Inflammatory macrophage treated with lipopolysaccharide for 4 hours (primary cell): Measurements from ENCODE around the gene GRAMD2B.
A peak's percentile ranks its signal among the peaks of the same experiment; 100 is the strongest.
"Not testable (repeated sequence)": the region's sequence is repeated elsewhere in the genome, so short reads cannot be mapped to it uniquely, and the experiment has no call there.

Experiments used
- DNase-seq: peaks from one replicate; pipeline ENCODE4 v3.0.0-alpha.2; 2020

GRAMD2B gene

DNA sequence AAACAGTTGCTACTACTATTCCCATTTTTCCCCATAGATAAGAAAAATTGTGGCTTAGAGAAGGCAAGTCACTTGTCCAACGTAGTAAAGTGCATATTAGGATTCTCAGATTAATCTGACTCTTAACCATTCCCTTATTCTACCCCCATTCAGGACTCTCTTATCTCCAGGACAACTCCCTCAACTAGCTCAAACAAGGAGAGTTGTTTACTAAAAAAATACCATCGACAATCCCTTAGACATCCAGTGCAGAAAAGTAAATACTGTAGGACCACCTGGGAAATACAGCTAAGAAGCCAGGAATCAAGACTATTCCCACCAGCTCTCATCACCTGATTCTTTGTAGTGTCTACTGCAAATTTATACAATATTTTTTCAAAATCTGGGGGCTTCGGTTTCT lies 9.4 kb upstream of the GRAMD2B start:
- DNase-seq, result no peak

DNA sequence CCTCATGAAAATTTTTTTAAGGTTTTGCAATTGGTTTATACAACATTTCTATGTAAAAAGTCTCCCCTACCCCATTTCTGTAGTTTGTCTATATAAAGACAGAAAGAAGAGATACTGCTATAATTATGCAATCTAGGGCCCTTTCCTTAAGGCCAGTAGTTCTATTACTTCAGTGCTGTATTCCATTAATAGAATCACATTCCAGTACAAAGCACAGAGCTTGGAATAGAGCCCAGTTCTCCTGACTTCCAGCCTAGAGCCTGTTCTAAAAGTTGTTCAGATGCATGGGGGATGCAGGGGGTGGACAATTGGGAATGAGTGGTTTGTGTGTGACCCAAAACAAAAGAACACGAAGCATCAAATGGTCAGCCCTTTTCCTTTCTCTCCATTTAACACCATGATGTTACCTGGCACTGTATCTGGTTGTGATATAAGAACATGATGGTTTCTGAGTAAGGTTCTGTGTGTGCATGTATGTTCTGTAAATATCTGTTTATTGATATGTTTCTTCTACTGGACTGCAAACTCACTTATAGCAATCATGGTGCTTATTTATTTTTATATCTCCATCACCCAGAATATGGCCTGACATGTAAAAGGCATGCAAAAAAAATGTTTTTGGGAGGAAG lies 8.2 kb upstream of the GRAMD2B start:
- no peak for DNase-seq

- no peak for DNase-seq
Observed at GRCh38 chr5:126415789-126416188, 7.4 kb upstream of the GRAMD2B start.

DNA sequence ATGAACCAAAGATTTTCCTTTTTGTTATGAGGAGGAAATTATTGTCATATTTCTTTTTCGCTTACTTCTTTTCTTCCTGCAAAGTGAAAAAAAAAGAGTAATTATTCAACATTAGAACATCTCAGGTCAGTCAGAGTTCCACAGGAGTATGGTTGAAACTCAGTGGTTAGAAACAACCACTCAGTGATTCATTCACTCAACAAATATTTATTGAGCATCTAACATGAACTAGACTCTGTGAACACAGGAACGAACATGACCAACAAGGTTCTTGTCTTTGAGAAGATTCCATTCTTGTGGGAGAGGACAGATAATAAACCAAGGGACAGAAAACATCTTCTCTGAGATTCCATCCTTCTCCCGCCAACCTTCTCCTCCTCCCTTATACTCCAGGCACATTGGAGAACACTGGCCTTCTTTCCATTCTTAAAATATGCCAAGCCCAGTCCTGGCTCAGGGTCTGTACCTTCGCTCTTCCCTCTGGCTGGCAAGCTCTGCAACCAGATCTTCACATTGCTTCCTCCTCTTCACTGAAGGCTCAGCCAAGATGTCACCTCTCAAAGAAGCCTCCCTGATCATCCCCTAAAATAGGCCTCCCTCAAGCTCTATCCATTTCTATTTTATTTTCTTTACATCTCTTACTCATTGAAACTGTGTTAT lies 6.8 kb upstream of the GRAMD2B start:
- DNase-seq, result no peak

- DNase-seq, result no peak
Observed at GRCh38 chr5:126417178-126417577, 6.0 kb upstream of the GRAMD2B start.

- peak; percentile 10 for DNase-seq
Observed at GRCh38 chr5:126419102-126419501, 4.1 kb upstream of the GRAMD2B start.

DNA sequence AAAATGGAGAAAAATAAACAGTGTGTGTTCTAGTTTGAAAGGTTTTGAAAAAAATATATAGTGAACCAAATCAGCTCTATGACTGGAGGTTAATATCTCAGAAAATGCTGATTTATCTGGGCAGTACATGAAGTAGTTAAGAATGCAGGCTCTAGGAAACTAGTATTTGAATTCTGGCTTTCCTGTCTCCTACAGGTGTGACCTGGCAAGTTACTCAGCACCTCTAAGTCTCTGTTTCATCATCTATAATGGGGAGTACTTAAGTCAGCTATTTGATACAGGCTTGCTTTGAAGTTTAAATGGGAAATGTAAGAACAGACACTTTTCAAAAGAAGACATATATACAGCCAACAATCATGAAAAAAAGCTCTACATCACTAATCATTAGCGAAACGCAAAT lies 5.2 kb downstream of the GRAMD2B start:
- no peak for DNase-seq

- DNase-seq, result no peak
Observed at GRCh38 chr5:126430631-126431030, 7.4 kb downstream of the GRAMD2B start.

DNA sequence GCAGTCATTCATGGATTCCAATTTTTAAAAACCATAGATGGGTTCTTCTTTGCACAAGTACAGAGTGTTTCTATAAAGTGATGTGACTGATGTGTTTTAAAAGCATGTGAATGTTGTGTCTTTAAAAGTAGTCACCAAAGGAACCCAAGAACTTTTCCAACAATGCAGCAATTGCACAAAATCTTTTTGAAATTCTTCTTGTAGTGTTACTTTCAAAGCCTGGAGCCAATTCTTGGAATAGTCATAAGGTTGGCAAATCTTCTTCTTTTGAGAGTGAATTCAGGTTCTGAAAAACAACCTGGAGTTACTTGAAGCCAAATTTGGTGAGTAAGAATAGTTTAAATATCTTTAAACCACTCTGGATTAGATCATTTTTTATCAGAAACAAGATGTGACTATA lies 10.5 kb downstream of the GRAMD2B start:
- no peak for DNase-seq

- DNase-seq, result no peak
Observed at GRCh38 chr5:126435261-126435660, 12.1 kb downstream of the GRAMD2B start.

DNA sequence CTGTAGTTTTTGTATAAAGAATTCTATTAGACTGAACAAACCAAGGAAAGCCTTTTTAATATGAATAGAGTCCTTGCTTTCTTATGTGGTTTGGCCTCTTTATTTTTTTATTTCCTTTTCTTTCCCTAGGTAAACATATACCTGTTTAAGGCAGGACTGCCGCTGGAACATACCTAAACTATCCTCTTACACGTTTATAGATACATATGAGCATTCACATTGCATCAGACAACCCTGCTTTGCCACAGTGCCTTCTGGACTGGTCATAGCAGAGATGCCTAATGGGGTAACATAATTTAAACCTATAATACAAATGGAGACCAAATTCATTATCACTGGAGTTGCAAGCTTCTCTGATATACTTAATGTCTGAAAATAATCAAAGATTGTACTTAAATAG lies 12.5 kb downstream of the GRAMD2B start:
- no peak for DNase-seq

GRCh38 chr5:126437721-126438120 lies 14.5 kb downstream of the GRAMD2B start:
- DNase-seq, result peak; percentile 41

GRCh38 chr5:126438267-126438666 lies 15.1 kb downstream of the GRAMD2B start:
- peak; percentile 17 for DNase-seq

DNA sequence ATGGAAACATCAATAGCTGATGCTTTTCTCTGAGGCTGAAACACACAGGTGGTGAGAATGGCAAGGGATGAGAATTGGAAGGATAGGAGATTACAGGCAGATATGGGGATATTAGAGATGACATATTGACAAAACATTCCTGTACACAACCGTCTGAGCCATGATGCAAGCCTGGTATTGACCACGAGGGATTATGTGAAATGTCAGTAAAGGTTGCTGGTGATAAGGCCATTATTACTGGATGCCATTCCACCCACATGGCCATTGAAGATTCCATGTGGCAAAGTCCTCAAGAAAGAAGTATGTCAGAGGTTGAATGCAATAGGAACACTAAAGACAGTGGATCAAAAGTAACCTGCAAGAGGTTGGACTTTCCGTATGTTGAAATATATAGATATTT lies 15.7 kb downstream of the GRAMD2B start:
- no peak for DNase-seq

GRCh38 chr5:126439724-126440123 lies 16.5 kb downstream of the GRAMD2B start:
- not testable (repeated sequence) for DNase-seq

- DNase-seq, result no peak
Observed at GRCh38 chr5:126441230-126441629, 18.0 kb downstream of the GRAMD2B start.

DNA sequence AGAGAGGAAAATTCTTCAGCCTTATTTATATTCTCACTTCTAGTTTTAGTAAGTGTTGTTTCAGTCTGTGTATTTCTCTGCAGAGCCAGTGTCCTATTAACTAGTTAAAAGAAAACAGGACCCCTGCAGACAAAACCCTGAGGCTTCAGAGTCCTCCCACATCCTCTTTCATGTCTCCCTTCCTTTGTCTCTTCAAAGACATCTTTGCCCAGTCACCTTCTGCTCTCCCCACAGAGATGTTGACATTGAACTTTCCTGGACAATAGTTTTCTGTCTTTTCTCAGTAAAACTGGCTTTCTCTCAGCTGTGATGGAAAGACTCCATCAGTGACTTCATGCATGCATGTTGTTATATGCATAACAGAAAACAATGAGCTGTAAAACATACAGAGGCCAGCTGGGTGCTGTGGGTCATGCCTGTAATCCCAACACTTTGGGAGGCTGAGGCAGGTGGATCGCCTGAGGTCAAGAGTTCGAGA lies 20.2 kb downstream of the GRAMD2B start:
- no peak for DNase-seq

GRCh38 chr5:126444137-126444536 lies 20.9 kb downstream of the GRAMD2B start:
- no peak for DNase-seq

DNA sequence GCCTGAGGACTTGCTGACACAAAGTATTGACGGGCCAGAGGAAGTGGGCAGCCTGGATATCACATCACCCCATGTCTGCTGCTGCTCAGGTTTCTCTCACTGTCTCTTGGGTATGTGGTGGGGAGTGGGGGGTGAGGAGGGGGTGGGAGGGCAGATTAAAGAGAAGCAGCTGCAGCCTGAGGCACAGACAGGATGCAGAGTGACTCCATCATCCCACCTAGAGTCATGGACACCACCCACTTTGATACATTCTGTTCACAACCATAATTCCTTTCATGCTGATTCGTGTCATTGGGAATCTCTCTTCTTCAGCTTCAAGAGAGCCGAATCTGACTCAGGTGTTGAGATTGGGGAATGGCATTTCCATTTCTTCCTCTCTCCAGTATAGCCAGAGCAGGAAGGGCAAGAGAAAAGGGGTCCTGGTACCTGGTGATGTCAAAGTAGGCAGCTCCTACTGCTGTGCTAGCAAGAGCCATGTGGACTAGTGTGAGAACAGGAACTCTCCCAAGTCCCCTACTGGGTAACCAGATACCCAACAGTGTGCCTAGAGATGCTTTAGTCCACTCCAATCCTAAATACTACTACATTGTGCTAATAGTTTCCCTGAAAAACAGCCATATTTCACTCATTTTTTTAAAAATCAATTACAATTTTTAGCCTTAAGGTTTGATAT lies 22.4 kb downstream of the GRAMD2B start:
- no peak for DNase-seq

- no peak for DNase-seq
Observed at GRCh38 chr5:126446498-126447224, 23.5 kb downstream of the GRAMD2B start.

DNA sequence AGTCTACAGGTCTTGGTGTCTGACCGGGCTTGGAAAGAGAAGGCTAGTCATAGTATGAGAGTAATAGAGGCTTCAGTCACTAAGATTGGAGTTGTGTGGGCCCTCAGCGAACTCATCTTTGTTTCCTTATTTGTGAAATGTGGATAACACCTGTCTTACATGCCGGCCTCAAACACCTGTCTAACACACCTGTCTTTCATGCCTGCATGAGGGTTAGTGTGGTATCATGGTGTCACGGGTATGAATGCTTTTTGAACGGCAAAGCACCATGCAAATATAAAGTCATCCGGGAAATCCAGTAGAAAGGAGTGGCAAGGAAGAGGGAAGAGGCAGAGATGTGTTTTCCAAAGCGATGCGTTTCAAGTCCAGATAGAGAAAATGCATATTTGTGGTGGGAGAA lies 25.5 kb downstream of the GRAMD2B start:
- DNase-seq, result no peak

GRCh38 chr5:126449751-126450271 lies 26.6 kb downstream of the GRAMD2B start:
- peak; percentile 54 for DNase-seq

- no peak for DNase-seq
Observed at GRCh38 chr5:126450346-126450745, 27.1 kb downstream of the GRAMD2B start.
